B cell (primary cell): ENCODE results near the gene TAF6. TPM values are rescaled to one million over a fixed set of nuclear protein-coding genes. Genes with fewer than 3 reads are reported as not detected.

Experiments used
- ATAC-seq: fragments of 200-7000 bp; cut with Tn5 transposase; one replicate; pipeline ENCODE4 v1.10.0; 2021; ENCODE audit warnings: low read depth, mild to moderate bottlenecking, moderate number of reproducible peaks, moderate library complexity
- CTCF ChIA-PET: fragments of 350-600 bp; sonication (Branson Sonifier 250); formaldehyde crosslinking; loops from one replicate; lab custom pipeline; 2021; ENCODE audit warnings: antibody characterized with exemption, inconsistent platforms; lab: Charles Lee
- POLR2A ChIA-PET: fragments of 350-600 bp; sonication (Branson Sonifier 250); formaldehyde crosslinking; loops from one replicate; lab custom pipeline; 2021; ENCODE audit warnings: antibody characterized with exemption; lab: Charles Lee
- DNase-seq: peaks from one replicate; pipeline ENCODE4 v3.0.0; 2013
- H2AFZ ChIP-seq: 2 replicates; pipeline ENCODE4 v1.6.1; 2012; ENCODE audit warnings: mild to moderate bottlenecking, low read depth, low read length; ENCODE audit not compliant: insufficient read depth, poor library complexity, severe bottlenecking
- H3K27ac ChIP-seq, 2 donors: 1 replicate in 1 of 2; 2 replicates in 1 of 2; pipeline ENCODE4 v1.5.1; 2012 to 2013; ENCODE audit warnings: low read length in 2 of 2, mild to moderate bottlenecking in 2 of 2, moderate library complexity in 1 of 2
- H3K27me3 ChIP-seq, 4 experiments: fragments of 200-600 bp in 1 of 4; sonication (generic) in 1 of 4; replicated peaks in 1 of 4; 1 replicate in 2 of 4; 2 replicates in 2 of 4; pipeline versions ENCODE4 v1.6.1 to v1.7.0; 2013 to 2016; ENCODE audit warnings: low read length in 3 of 4, mild to moderate bottlenecking in 2 of 4, mixed read lengths in 1 of 4, moderate library complexity in 1 of 4; ENCODE audit not compliant: insufficient read depth in 4 of 4, control insufficient read depth in 3 of 4; ENCODE audit errors: control extremely low read depth in 1 of 4
- H3K36me3 ChIP-seq, 2 experiments: replicated peaks in 1 of 2; 1 replicate in 1 of 2; 2 replicates in 1 of 2; pipeline versions ENCODE4 v1.6.1 to v1.7.1; 2013; ENCODE audit warnings: low read length in 1 of 2; ENCODE audit not compliant: insufficient read depth in 2 of 2, control insufficient read depth in 1 of 2; ENCODE audit errors: control extremely low read depth in 1 of 2, extremely low read depth in 1 of 2
- H3K4me1 ChIP-seq, 2 donors: fragments of 200-600 bp in 1 of 2; sonication (generic) in 1 of 2; 1 replicate in 1 of 2; 2 replicates in 1 of 2; pipeline versions ENCODE4 v1.5.1 to v1.6.1; 2013 to 2017; ENCODE audit warnings: low read length in 2 of 2; ENCODE audit not compliant: control insufficient read depth in 2 of 2, insufficient read depth in 2 of 2
- H3K4me2 ChIP-seq: replicated peaks from 2 replicates; pipeline ENCODE3; 2012; ENCODE audit warnings: mild to moderate bottlenecking, low read depth, low read length; ENCODE audit not compliant: poor library complexity, severe bottlenecking
- H3K4me3 ChIP-seq, 5 experiments: fragments of 200-600 bp in 1 of 5; sonication (generic) in 1 of 5; 1 replicate in 3 of 5; 2 replicates in 2 of 5; pipeline versions ENCODE4 v1.5.1 to v1.7.0; 2011 to 2016; ENCODE audit warnings: low read length in 4 of 5, mild to moderate bottlenecking in 4 of 5, low read depth in 2 of 5, control low read depth in 1 of 5, moderate library complexity in 1 of 5; ENCODE audit not compliant: insufficient read depth in 1 of 5; ENCODE audit errors: control extremely low read depth in 1 of 5, extremely low read depth in 1 of 5
- H3K79me2 ChIP-seq: fragments of 200-600 bp; sonication (generic); one replicate; pipeline ENCODE4 v1.6.0; 2016; ENCODE audit warnings: low read length; ENCODE audit not compliant: control insufficient read depth, insufficient read depth
- H3K9ac ChIP-seq: fragments of 200-600 bp; sonication (generic); 2 replicates; pipeline ENCODE4 v1.6.1; 2017; ENCODE audit warnings: mild to moderate bottlenecking, low read length, moderate library complexity
- H3K9me3 ChIP-seq, 3 donors: one replicate each; pipeline versions ENCODE4 v1.6.1 to v1.7.1; 2013; ENCODE audit warnings: low read length in 2 of 3; ENCODE audit not compliant: control insufficient read depth in 2 of 3, insufficient read depth in 1 of 3; ENCODE audit errors: control extremely low read depth in 1 of 3
- H4K20me1 ChIP-seq: 2 replicates; pipeline ENCODE4 v1.6.0; 2012; ENCODE audit warnings: mild to moderate bottlenecking, low read length; ENCODE audit not compliant: insufficient read depth, control insufficient read depth, poor library complexity, severe bottlenecking
- H3K27ac Mint-ChIP-seq: one replicate; pipeline ENCODE4 v1.8.0; 2021; ENCODE audit warnings: mixed read lengths
- H3K27me3 Mint-ChIP-seq: one replicate; pipeline ENCODE4 v1.8.0; 2021; ENCODE audit warnings: mixed read lengths
- H3K4me1 Mint-ChIP-seq: one replicate; pipeline ENCODE4 v1.8.0; 2021; ENCODE audit warnings: mixed read lengths
- H3K4me3 Mint-ChIP-seq: one replicate; pipeline ENCODE4 v1.8.0; 2021; ENCODE audit warnings: mixed read lengths
- H3K9me3 Mint-ChIP-seq: one replicate; pipeline ENCODE4 v1.8.0; 2022; ENCODE audit warnings: mixed read lengths; ENCODE audit not compliant: insufficient read depth
- EZH2 ChIP-seq: IDR thresholded peaks from 2 replicates; pipeline ENCODE4 v1.6.1; 2012; ENCODE audit warnings: borderline replicate concordance, low read depth, mild to moderate bottlenecking, moderate library complexity, low read length; ENCODE audit not compliant: insufficient read depth, poor library complexity, severe bottlenecking
- WGBS: methylation state at CpG from one replicate; pipeline ENCODE4 v1.1.5; 2013; ENCODE audit warnings: missing lambda C conversion rate; ENCODE audit not compliant: insufficient coverage; 5-methylcytosine and 5-hydroxymethylcytosine counted together
- intact Hi-C: fragments of 100-400 bp; cut with micrococcal nuclease; formaldehyde crosslinking; loops from one replicate; pipeline ENCODE4 v1.10.0; 2022
- polyA plus RNA-seq: library from polyadenylated mRNA; depleted of rRNA; stranded (reverse); fragments of >200 nt; gene quantifications from 2 replicates; pipeline ENCODE4 v1.2.3, GENCODE V29; 2012
- total RNA-seq, 2 donors: library from RNA; stranded (reverse); fragments of 120-200 nt in 1 of 2; gene quantifications; 1 replicate in 1 of 2; 2 replicates in 1 of 2; pipeline versions ENCODE4 v1.2.3 to v1.2.4, GENCODE V29; 2013 to 2022
- TF ChIP-seq, protein P1 (sequence below): fragments of 200-600 bp; IDR thresholded peaks from one replicate; pipeline ENCODE4 v1.8.0; 2022; ENCODE audit warnings: antibody characterized with exemption, mild to moderate bottlenecking

Gene TAF6
- total and polyA plus RNA-seq, 2 donors (not counting 1 experiment from before 2014, with no cell fraction given): 48.3 to 65.8 TPM

DNA sequence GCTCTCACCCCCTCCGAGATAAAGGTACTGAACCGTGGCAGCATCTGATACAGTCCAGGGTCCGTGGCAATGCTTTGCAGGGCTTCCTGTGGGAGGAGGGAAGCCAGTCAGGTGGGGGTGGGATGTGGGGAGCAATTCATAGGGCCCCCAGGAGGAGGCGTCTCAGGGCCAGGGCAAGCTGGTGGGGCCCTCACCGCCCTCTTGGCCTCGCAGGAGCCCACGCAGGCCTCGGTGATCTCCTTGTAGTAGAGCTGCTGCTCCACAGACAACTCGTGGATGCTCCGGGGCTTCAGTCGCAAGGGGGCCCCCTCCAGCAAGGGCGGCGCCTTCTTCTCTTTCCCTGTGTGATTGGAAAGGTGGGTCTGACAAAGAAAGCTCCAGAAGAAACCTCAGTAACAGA, 7.2 kb downstream of the TAF6 start:
- intact Hi-C loops: no loop called here
- H3K79me2 ChIP-seq: peaks cover 3% of the 10 kb centered on the region
- H3K4me2 ChIP-seq: no peak overlapping the region
- TF ChIP-seq EZH2: no peak
- TF ChIP-seq, protein P1, sequence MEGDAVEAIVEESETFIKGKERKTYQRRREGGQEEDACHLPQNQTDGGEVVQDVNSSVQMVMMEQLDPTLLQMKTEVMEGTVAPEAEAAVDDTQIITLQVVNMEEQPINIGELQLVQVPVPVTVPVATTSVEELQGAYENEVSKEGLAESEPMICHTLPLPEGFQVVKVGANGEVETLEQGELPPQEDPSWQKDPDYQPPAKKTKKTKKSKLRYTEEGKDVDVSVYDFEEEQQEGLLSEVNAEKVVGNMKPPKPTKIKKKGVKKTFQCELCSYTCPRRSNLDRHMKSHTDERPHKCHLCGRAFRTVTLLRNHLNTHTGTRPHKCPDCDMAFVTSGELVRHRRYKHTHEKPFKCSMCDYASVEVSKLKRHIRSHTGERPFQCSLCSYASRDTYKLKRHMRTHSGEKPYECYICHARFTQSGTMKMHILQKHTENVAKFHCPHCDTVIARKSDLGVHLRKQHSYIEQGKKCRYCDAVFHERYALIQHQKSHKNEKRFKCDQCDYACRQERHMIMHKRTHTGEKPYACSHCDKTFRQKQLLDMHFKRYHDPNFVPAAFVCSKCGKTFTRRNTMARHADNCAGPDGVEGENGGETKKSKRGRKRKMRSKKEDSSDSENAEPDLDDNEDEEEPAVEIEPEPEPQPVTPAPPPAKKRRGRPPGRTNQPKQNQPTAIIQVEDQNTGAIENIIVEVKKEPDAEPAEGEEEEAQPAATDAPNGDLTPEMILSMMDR: no peak
- ATAC-seq (no peak), DNase-seq (no peak)
- H3K27ac Mint-ChIP-seq: no peak overlapping the region
- H3K4me1 Mint-ChIP-seq: no peaks in the 10 kb centered on the region
- no peaks in the 10 kb centered on the region for H3K27me3 ChIP-seq
- H3K4me3 Mint-ChIP-seq: no peak overlapping the region
- POLR2A ChIA-PET: no interaction called here
- no peaks in the 10 kb centered on the region for H4K20me1 ChIP-seq
- no peaks in the 10 kb centered on the region for H3K4me1 ChIP-seq
- H3K27ac ChIP-seq: no peak overlapping the region
- H3K9me3 ChIP-seq: no peaks in the 10 kb centered on the region
- no peak overlapping the region for H3K4me3 ChIP-seq
- no peak overlapping the region for H2AFZ ChIP-seq
- no peaks in the 10 kb centered on the region for H3K27me3 Mint-ChIP-seq
- 87% methylated on average over 12 of the region's 13 CpGs for WGBS
- H3K9ac ChIP-seq: no peak overlapping the region
- no peaks in the 10 kb centered on the region for H3K9me3 Mint-ChIP-seq
- H3K36me3 ChIP-seq: peaks cover 0 to 45% of the 10 kb centered on the region in 2 experiments
- CTCF ChIA-PET: no interaction called here

DNA sequence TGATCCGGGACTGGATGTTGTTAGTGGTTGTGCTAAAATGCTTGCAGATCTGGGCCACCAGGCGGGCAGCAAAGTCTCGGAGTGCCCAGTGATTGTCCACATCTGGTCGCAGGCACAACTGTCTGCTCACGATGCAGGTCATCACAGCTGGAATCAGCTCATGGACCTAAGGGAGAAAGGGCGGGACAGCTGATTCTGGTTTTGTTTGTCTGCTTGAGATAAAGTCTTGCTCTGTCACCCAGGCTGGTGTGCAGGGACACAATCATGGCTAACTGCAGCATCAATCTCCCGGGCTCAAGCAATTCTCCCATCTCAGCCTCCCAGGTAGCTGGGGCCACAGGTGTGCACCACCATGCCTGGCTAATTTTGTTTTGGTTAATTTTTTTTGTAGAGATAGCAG, 8.0 kb downstream of the TAF6 start:
- H3K9me3 Mint-ChIP-seq: no peaks in the 10 kb centered on the region
- TF ChIP-seq EZH2: no peak
- TF ChIP-seq, protein P1: no peak
- Histone ChIP-seq H3K4me2 (no peak overlapping the region), H3K4me1 (no peaks in the 10 kb centered on the region), H3K79me2 (peaks cover 3% of the 10 kb centered on the region), H3K9ac (no peak overlapping the region), H2AFZ (no peak overlapping the region), H3K27me3 (no peaks in the 10 kb centered on the region), H3K9me3 (no peaks in the 10 kb centered on the region), H3K36me3 (peaks cover 0 to 51% of the 10 kb centered on the region in 2 experiments), H3K4me3 (no peak overlapping the region), H3K27ac (no peak overlapping the region), H4K20me1 (no peaks in the 10 kb centered on the region)
- no peaks in the 10 kb centered on the region for H3K4me1 Mint-ChIP-seq
- no peak overlapping the region for H3K27ac Mint-ChIP-seq
- ChIA-PET CTCF (no interaction called here), POLR2A (no interaction called here)
- DNase-seq: no peak
- ATAC-seq: no peak
- no peaks in the 10 kb centered on the region for H3K27me3 Mint-ChIP-seq
- intact Hi-C loops: no loop called here
- no peak overlapping the region for H3K4me3 Mint-ChIP-seq
- 100% methylated on average over 6 of the region's 7 CpGs for WGBS
